ENCODE results near the gene GINS1.

GRCh38 chr20:25398376-25399036 lies 9.0 kb upstream of the GINS1 start:
- TF ChIP-seq CTCF (IDR thresholded peaks at IDR 0.05): no peak
- TF ChIP-seq POLR2A (IDR thresholded peaks at IDR 0.05): no peak
